Fibroblast of villous mesenchyme (primary cell): ENCODE data around the gene STK40. TPM values are rescaled to one million over a fixed set of nuclear protein-coding genes. Genes with fewer than 3 reads are reported as not detected.

Experiments used
- DNase-seq: peaks from one replicate; pipeline ENCODE4 v3.0.0-alpha.2; 2010; ENCODE audit warnings: low read depth
- H3K4me3 ChIP-seq: 2 replicates; pipeline ENCODE4 v1.5.1; 2011; ENCODE audit warnings: low read depth, mild to moderate bottlenecking, low read length
- total RNA-seq: library from RNA; depleted of rRNA; stranded (reverse); fragments of >200 nt; gene quantifications from 2 replicates; pipeline ENCODE4 v1.2.3, GENCODE V29; 2012
- TF ChIP-seq, protein P1 (sequence below): IDR thresholded peaks from 2 replicates; pipeline ENCODE4 v1.5.1; 2012; ENCODE audit warnings: low read depth, mild to moderate bottlenecking, low read length; ENCODE audit not compliant: insufficient read depth

Gene STK40
- total RNA-seq, 1 donor = 24.6 TPM

DNA sequence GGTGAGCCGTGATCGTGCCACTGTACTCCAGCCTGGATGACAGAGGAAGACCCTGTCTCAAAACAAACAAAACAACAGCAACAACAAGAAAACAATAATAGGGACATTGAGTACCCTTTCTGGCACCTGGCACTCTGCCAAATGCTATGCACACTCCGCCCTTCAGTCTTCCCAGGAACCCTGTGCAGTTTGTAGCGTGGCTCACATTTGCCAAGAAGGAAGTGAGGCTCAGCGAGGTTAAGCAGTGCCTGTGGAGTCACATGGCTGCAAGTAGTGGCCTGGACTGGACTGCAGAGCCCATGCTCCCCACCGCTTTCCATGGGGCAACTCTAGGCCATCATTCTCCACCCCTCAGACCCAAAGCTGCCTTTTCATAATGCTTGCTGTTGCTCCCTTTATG, 57.0 kb downstream of the STK40 start:
- TF ChIP-seq, protein P1, sequence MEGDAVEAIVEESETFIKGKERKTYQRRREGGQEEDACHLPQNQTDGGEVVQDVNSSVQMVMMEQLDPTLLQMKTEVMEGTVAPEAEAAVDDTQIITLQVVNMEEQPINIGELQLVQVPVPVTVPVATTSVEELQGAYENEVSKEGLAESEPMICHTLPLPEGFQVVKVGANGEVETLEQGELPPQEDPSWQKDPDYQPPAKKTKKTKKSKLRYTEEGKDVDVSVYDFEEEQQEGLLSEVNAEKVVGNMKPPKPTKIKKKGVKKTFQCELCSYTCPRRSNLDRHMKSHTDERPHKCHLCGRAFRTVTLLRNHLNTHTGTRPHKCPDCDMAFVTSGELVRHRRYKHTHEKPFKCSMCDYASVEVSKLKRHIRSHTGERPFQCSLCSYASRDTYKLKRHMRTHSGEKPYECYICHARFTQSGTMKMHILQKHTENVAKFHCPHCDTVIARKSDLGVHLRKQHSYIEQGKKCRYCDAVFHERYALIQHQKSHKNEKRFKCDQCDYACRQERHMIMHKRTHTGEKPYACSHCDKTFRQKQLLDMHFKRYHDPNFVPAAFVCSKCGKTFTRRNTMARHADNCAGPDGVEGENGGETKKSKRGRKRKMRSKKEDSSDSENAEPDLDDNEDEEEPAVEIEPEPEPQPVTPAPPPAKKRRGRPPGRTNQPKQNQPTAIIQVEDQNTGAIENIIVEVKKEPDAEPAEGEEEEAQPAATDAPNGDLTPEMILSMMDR = no peak
- no peak for DNase-seq
- no peak overlapping the region for H3K4me3 ChIP-seq

DNA sequence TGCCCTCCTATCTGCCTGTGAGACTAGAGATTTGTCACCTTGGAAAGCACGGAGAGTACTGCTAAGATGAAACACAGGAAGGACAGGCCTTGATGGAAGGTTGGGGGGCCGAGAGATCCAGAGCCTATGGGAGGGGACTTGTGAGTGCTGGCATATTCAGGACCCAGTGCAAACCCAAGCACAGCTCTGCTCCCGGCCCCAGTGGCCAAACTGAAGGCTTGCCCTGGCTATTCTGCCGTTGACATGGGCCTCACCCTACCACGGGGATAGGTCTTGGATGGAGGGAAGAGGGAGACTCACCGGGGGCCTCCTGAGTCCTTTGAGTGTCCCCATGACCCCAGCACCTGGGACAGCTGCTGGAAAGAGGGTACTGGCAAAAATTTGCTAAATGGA, 57.6 kb downstream of the STK40 start:
- DNase-seq = no peak
- no peak overlapping the region for H3K4me3 ChIP-seq
- TF ChIP-seq, protein P1 = no peak

DNA sequence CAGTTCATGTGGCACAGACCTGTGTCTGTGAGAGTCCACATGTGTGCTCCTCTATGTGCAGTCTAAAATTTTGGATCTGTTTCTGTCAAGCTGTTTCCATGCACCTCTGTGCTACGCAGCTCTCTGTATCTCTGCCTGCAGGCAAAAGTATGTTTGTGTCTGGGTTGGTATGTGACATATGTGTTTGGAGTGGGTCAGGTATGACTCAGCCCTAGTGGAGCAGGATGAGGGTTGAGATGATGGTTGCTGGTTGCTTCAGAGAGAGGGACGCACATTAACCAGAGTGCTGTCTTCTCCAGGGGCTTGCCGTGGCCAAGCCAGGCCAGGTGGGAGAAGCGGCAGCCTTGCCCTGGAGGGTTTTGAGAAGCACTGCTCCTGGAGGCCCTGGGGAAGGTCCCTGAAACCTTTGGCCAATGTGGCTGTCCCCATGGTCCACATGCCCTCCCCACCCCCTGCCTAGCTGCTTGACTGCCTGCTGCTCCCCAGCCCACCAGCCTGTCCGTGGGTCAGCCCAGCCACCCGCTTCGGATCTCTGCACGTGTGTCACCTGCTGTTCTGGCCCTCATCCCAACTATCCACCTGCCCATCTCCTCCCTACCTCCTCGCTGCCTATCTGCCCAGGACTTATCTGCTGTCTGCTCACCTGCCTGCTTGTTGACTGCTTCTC, 58.2 kb downstream of the STK40 start:
- DNase-seq = peak; percentile 56
- TF ChIP-seq, protein P1 = no peak
- H3K4me3 ChIP-seq = no peak overlapping the region

DNA sequence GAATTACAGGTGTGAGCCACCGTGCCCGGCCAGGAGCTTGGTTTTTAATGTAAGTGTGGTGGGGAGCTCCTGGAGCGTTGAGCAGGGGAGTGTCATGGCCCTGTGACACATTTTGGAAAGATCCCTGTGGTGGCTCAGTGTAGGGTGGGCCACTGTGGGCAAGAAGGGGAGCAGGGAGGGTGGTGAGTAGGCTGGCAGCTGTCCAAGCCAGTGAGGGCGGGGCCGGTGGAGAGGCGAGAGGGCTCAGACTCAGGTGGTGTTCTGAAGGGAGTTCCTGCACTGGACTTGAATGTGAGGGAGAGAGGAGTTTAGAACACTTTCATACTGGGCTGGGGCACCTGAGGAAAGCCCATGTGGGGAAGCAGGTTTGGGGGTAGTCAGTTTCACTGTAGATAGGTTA, 59.2 kb downstream of the STK40 start:
- no peak overlapping the region for H3K4me3 ChIP-seq
- no peak for DNase-seq
- TF ChIP-seq, protein P1 = no peak

DNA sequence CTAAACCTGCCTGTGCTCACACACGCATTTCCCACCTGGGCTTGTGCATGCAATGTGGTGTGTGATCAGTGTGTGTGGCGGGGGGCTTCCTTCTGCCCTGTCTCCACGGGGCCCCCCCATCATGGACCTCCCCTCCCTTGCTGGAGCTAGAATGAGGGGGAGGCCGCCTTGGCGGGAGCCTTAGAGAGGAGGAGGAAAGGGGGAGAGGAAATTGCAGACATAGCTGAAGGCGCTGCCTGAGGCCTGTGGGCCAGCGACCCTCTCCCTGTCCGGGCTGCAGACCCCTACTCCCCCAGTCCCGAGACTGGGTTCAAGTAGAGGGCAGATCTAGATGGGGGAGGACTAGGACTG, 61.4 kb downstream of the STK40 start:
- no peak for DNase-seq
- TF ChIP-seq, protein P1 = no peak
- no peak overlapping the region for H3K4me3 ChIP-seq

DNA sequence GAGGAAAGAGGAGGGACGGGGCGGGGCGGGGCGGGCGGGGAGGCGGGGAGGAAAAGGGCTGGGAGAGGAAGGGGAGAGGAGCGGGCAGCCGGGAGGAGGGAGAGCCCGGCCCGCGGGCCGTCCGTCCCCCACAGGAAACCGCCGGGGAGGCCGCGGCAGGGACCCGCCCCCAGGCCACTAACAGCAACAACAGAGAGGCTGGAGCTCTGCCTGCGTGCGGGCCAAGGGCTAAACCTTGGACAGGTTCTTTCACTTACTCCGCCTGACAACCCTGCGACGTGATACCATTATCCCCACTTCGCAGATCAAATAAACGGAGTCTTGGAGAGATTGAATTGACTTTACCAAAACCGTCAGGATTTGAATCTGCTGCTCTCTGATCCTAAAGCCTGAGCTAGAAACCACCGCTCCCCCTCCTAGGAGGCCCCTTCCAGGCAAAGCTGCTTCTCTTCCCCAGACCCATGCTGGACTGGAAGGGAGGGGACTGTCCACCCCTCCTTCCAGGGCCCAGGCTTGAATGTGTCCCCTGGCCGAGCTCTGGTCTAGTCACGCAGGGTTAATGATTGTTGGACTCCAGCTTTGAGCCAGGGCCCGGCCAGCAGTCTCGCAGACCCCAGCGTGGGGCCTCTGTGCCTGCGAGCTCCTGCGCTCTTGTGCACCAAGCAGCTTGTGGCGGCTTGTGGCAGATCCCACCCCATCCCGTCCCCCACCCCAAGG, 61.9 kb downstream of the STK40 start, which contains the start of gene EVA1B:
EVA1B (minus strand) TSS at position 10 of the 717 bp plus-strand sequence. CDS start 608 bp downstream, outside the sequence.
- DNase-seq = peak; percentile 91
- H3K4me3 ChIP-seq = peak within 1 kb of the TSS; percentile 82
- TF ChIP-seq, protein P1 = no peak
